ENCODE measurements around the gene HIP1.

HIP1 gene

DNA sequence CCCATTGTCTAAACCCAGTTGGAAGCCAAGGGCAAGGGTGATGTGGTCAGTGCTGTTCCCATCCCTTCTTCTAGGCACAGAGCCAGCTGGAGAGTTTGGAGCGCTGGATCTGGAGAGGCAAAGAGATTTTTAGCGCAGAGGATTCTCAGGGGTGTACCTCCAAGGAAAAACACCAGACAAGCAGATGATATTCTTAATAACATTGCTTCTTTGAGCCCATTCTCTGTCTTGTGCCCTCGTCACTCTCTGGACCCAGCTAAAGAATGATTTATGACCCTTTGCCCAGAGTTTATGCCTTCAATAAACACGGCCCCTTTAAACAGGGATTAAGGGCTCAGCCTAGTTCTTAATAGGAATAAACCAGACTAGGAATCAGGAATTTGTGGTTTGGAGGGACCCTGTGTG, 4.7 kb upstream of the HIP1 start:
- H3K4me3 ChIP-seq (ENCODE audit: low read depth, low read length), result no peak overlapping the region
- no peak for DNase-seq (ENCODE audit: low read depth)
- TF ChIP-seq, protein P1, sequence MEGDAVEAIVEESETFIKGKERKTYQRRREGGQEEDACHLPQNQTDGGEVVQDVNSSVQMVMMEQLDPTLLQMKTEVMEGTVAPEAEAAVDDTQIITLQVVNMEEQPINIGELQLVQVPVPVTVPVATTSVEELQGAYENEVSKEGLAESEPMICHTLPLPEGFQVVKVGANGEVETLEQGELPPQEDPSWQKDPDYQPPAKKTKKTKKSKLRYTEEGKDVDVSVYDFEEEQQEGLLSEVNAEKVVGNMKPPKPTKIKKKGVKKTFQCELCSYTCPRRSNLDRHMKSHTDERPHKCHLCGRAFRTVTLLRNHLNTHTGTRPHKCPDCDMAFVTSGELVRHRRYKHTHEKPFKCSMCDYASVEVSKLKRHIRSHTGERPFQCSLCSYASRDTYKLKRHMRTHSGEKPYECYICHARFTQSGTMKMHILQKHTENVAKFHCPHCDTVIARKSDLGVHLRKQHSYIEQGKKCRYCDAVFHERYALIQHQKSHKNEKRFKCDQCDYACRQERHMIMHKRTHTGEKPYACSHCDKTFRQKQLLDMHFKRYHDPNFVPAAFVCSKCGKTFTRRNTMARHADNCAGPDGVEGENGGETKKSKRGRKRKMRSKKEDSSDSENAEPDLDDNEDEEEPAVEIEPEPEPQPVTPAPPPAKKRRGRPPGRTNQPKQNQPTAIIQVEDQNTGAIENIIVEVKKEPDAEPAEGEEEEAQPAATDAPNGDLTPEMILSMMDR (IDR thresholded peaks at IDR 0.05; ENCODE audit: low read depth, low read length, missing control alignments), result no peak

DNA sequence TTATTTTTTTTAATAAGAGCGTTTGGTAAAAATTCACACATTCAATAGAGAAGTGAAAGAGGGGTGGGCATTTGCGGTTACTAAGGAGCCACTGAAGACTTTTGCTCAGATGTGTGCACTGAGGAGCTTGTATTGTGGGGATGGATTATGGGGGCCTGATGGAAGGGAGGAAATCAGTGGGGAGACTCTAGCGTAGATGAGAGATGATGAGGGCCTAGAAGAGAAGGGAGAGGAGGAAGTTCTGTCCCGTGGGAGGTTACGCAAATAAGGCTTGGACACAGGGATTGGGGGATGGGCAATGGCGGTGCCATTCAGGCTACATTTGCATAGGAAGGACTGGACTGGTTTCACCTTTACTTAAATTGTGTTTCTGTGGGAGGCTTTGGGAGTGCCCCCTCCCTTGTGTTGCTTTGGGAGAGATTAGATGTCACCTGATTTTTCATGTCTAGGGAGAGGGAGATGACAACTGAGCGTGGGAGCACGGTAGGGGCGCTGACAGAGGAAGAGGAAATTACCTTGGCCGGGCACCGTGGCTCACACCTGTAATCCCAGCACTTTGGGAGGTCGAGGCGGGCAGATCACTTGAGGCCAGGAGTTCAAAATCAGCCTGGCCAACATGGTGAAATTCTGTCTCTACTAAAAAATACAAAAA, 2.2 kb upstream of the HIP1 start:
- peak; percentile 77 for DNase-seq (ENCODE audit: low read depth)
- TF ChIP-seq, protein P1 (IDR thresholded peaks at IDR 0.05; ENCODE audit: low read depth, low read length, missing control alignments), result no peak
- H3K4me3 ChIP-seq (ENCODE audit: low read depth, low read length), result no peak overlapping the region; the same call in 1 of the 2 replicates

DNA sequence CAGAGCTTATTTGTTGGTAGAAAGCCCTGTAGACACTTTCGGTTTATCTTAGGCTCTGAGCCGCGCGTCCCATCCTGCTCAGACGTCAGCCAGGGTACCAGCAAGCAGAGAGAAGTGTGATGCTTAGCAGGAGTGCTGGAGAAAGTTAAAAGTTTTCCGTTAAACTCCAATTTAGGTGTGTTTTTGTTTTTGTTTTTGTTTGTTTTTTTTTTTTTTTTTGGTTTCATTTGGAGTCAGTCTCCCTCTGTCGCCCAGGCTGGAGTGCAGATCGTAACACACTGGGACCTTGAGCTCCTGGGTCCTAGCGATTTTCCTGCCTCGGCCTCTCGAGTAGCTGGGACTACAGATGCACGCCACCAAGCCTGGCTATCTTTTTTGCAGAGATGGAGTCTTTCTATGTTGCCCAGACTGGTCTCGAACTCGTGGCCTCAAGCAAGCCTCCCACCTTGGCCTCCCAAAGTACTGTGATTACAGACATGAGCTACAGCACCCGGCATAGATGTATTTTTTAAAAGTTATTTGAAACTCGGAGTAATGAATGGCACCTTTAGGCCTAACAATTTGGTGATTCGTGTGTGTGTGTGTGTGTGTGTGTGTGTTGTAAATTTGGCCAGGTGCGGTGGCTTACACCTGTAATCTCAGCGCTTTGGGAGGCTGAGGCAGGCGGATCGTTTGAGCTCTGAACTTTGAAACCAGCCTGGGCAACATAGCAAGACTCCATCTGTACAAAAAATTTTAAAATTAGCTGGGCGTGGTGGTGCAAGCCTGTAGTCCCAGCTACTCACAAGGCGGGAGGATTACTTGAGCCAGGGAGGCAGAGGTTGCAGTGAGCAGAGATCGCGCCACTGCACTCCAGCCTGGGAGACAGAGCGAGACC, 1.3 kb upstream of the HIP1 start:
- TF ChIP-seq, protein P1 (IDR thresholded peaks at IDR 0.05; ENCODE audit: low read depth, low read length, missing control alignments), result no peak
- H3K4me3 ChIP-seq (ENCODE audit: low read depth, low read length), result peak overlapping the region; percentile 85
- DNase-seq (ENCODE audit: low read depth), result peak; percentile 72

DNA sequence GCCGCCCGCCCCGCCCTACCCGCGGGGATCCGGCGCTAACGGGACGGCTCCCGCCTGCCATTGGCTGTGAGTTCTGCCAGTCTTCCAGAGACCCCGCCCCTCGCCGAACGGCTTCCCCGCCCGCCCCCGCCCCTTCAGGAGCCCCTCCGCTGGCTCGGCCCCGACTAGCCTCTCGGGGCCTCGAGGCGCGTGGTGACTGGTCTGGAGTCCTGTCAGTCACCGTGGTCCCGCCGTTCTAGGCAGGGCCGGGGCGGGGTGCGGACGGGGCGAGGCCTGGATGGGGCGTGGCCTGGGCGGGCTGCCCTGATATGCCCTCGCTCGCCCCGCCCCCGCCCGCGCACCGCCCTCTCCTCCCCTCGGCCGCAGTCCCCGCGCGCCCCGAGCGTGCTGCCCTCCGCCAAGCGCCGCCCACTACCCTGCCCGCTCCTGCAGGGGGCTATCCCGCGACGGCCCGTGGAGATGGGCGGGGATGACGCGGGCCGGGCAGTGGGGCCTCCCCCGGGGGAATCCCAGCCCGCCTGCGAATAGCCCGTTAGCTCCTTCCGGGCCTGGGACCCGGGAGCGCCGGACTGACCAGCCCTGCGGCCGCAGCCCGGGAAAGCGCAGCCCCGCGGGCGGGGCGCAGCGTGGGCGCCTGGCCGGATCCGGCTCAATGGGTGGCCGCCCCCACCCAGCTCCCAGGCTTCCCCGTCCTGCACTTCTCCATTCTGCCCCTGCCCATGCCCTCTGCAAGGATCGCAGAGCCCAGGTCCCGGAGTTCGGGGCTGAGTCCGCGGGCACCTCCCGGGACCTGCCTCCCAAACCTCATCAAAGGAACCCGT, 444 bp upstream of the HIP1 start:
- peak overlapping the region; percentile 97 for H3K4me3 ChIP-seq (ENCODE audit: low read depth, low read length)

DNA sequence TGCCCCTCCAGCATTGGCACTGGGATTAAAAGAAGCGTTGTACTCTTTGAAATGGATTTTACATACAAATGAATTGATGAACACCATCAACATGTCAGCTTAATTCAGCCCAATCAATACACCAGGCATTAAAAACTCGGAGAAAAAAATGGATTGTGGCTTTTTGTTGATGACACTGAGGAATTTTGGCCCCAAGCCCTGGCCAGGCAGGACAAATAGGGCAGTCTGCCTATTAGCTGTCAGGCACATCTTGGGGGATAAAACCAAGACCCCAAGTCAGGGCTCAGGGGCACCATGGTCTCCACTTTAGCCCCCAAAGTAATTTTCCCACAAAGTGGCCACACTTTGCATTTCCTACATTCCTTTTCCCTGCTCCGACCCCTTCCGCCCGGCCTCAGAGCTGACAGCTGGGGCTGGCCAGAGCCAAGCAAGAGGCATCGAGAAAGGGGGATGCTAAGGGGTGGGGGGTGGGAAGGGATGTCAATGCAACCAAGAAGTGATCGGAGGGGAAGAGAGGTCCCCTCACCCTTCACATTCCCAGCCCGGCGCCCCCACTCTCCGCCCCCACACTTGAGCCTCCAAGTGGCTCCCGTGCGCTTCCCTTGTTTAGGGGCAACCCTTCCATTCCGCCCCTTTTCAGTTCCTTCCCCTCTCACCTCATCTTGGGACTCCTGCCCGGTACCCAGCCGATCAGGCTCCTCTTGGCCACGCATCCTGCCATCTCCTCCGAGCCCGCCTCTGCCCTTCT, 711 bp downstream of the HIP1 start:
- DNase-seq (ENCODE audit: low read depth), result no peak
- peak overlapping the region; percentile 97 for H3K4me3 ChIP-seq (ENCODE audit: low read depth, low read length)
- TF ChIP-seq, protein P1 (IDR thresholded peaks at IDR 0.05; ENCODE audit: low read depth, low read length, missing control alignments), result no peak

More for the DNA sequence above, 444 bp upstream of the HIP1 start:
- peak; percentile 97 for DNase-seq (ENCODE audit: low read depth)
- TF ChIP-seq, protein P1 (IDR thresholded peaks at IDR 0.05; ENCODE audit: low read depth, low read length, missing control alignments), result peak; percentile 12

Data from GM12864 (cell line).